Endothelial cell of umbilical vein (primary cell): ENCODE results near the gene SERPINA6. TPM values are rescaled to one million over a fixed set of nuclear protein-coding genes. Genes with fewer than 3 reads are reported as not detected.

ENCODE experiments used
- BruUV-seq: library from RNA; stranded (reverse); fragments of 400-500 nt; replicated peaks from 2 replicates; lab custom pipeline; 2021; lab: Mats Ljungman, UMichigan
- CTCF ChIA-PET: fragments of 300-600, 350-600 bp; sonication (Branson Sonifier 250); formaldehyde crosslinking; loops from one replicate; lab custom pipeline; 2021; ENCODE audit warnings: antibody characterized with exemption, inconsistent platforms; lab: Charles Lee
- POLR2A ChIA-PET: fragments of 300-600, 350-600 bp; sonication (Branson Sonifier 250); formaldehyde crosslinking; loops from one replicate; lab custom pipeline; 2021; ENCODE audit warnings: antibody characterized with exemption, inconsistent platforms; lab: Charles Lee
- DNase-seq: peaks from one replicate; pipeline ENCODE4 v3.0.0-alpha.2; 2011; ENCODE audit warnings: low read depth, low spot score
- FAIRE-seq: peaks from 2 replicates; lab custom pipeline; 2011; peaks lifted over from hg19 to GRCh38; lab: Jason Lieb, UNC
- H2AFZ ChIP-seq: 2 replicates; pipeline ENCODE4 v1.6.0; 2012; ENCODE audit warnings: low read depth, low read length, control low read depth, inconsistent platforms
- H3K27ac ChIP-seq: 2 replicates; pipeline ENCODE4 v1.5.1; 2011; ENCODE audit warnings: low read depth, mild to moderate bottlenecking, control low read depth, low read length, moderate library complexity; ENCODE audit not compliant: insufficient read depth
- H3K27me3 ChIP-seq, 2 experiments: 2 replicates each; pipeline versions ENCODE4 v1.6.0 to v1.6.1; 2011; ENCODE audit warnings: low read length in 2 of 2, mixed read lengths in 1 of 2; ENCODE audit not compliant: control insufficient read depth in 2 of 2, insufficient read depth in 2 of 2
- H3K36me3 ChIP-seq, 2 experiments: 2 replicates in 1 of 2; 3 replicates in 1 of 2; pipeline ENCODE4 v1.5.1; 2011; ENCODE audit warnings: low read length in 2 of 2, mild to moderate bottlenecking in 1 of 2, moderate library complexity in 1 of 2; ENCODE audit not compliant: control insufficient read depth in 2 of 2, insufficient read depth in 2 of 2; ENCODE audit errors: extremely low read depth in 1 of 2
- H3K4me1 ChIP-seq: 3 replicates; pipeline ENCODE4 v1.5.1; 2011; ENCODE audit warnings: mild to moderate bottlenecking, low read length; ENCODE audit not compliant: control insufficient read depth, insufficient read depth; ENCODE audit errors: extremely low read depth
- H3K4me2 ChIP-seq: 2 replicates; pipeline ENCODE4 v1.6.1; 2011; ENCODE audit warnings: low read length, control low read depth, mixed read lengths; ENCODE audit not compliant: insufficient read depth
- H3K4me3 ChIP-seq, 3 experiments: fragments of 200-600 bp in 1 of 3; sonication (generic), shearing (Covaris generic) in 1 of 3; replicated peaks in 1 of 3; 2 replicates each; pipeline ENCODE4 v1.5.1; 2011 to 2016; ENCODE audit warnings: control low read depth in 3 of 3, low read length in 3 of 3, mild to moderate bottlenecking in 2 of 3, inconsistent platforms in 1 of 3, low read depth in 1 of 3, moderate library complexity in 1 of 3; ENCODE audit not compliant: insufficient read depth in 1 of 3
- H3K79me2 ChIP-seq: 2 replicates; pipeline ENCODE4 v1.6.0; 2012; ENCODE audit warnings: low read length, inconsistent platforms; ENCODE audit not compliant: control insufficient read depth, insufficient read depth
- H3K9ac ChIP-seq: replicated peaks from 2 replicates; pipeline ENCODE3; 2011; ENCODE audit warnings: low read length, control low read depth; ENCODE audit not compliant: insufficient read depth; ENCODE audit errors: extremely low read depth
- H3K9me1 ChIP-seq: replicated peaks from 3 replicates; pipeline ENCODE4 v1.6.0; 2011; ENCODE audit warnings: mild to moderate bottlenecking, low read length; ENCODE audit not compliant: control insufficient read depth, insufficient read depth; ENCODE audit errors: extremely low read depth
- H3K9me3 ChIP-seq: replicated peaks from 2 replicates; pipeline ENCODE4 v1.5.1; 2012; ENCODE audit warnings: low read length, inconsistent platforms; ENCODE audit not compliant: control insufficient read depth, insufficient read depth
- H4K20me1 ChIP-seq: replicated peaks from 2 replicates; pipeline ENCODE3; 2011; ENCODE audit warnings: mild to moderate bottlenecking, low read length; ENCODE audit not compliant: control insufficient read depth, insufficient read depth; ENCODE audit errors: extremely low read depth
- CTCF ChIP-seq, 2 donors: IDR thresholded peaks; 1 replicate in 1 of 2; 2 replicates in 1 of 2; pipeline ENCODE4 v1.5.1; 2011; ENCODE audit warnings: low read length in 2 of 2, mild to moderate bottlenecking in 2 of 2, moderate library complexity in 2 of 2, control low read depth in 1 of 2, inconsistent platforms in 1 of 2, low read depth in 1 of 2; ENCODE audit not compliant: insufficient read depth in 1 of 2; ENCODE audit errors: extremely low read depth in 1 of 2
- EZH2 ChIP-seq: IDR thresholded peaks from 2 replicates; pipeline ENCODE4 v1.6.1; 2012; ENCODE audit warnings: borderline replicate concordance, low read depth, mild to moderate bottlenecking, moderate library complexity, low read length, inconsistent platforms; ENCODE audit not compliant: severe bottlenecking
- FOS ChIP-seq: IDR thresholded peaks from 2 replicates; pipeline ENCODE4 v1.6.1; 2011; ENCODE audit warnings: mild to moderate bottlenecking, low read length, moderate library complexity, borderline replicate concordance; ENCODE audit not compliant: insufficient read depth
- GATA2 ChIP-seq: IDR thresholded peaks from 2 replicates; pipeline ENCODE4 v1.7.0; 2011; ENCODE audit warnings: low read depth, mild to moderate bottlenecking, moderate library complexity, mixed read lengths, low read length; ENCODE audit not compliant: insufficient read length, insufficient read depth
- JUN ChIP-seq: IDR thresholded peaks from 2 replicates; pipeline ENCODE4 v1.6.1; 2011; ENCODE audit warnings: borderline replicate concordance, low read depth; ENCODE audit not compliant: insufficient read length, insufficient read depth
- MAX ChIP-seq: IDR thresholded peaks from 2 replicates; pipeline ENCODE4 v1.6.1; 2011; ENCODE audit not compliant: insufficient read depth, insufficient read length
- MYC ChIP-seq: IDR thresholded peaks from one replicate; pipeline ENCODE4 v1.6.1; 2011; ENCODE audit warnings: mild to moderate bottlenecking, low read depth, low read length
- POLR2A ChIP-seq: IDR thresholded peaks from 2 replicates; pipeline ENCODE4 v1.6.1; 2012; ENCODE audit warnings: low read depth, mild to moderate bottlenecking, control low read depth, low read length
- POLR2AphosphoS5 ChIP-seq: IDR thresholded peaks from 2 replicates; pipeline ENCODE4 v1.6.1; 2012; ENCODE audit warnings: low read depth, mild to moderate bottlenecking, control low read depth, low read length, moderate library complexity; ENCODE audit not compliant: insufficient read depth
- dilution Hi-C: fragments of 300-500 bp; cut with MboI; formaldehyde crosslinking; loops from one replicate; pipeline ENCODE4 v1.15.0; 2019; ENCODE audit warnings: low sequenced_read_pairs; ENCODE audit not compliant: extremely low pct_ligation_motif_present
- intact Hi-C: fragments of 100-400 bp; cut with micrococcal nuclease; formaldehyde crosslinking; loops from one replicate; pipeline ENCODE4 v1.10.0; 2022
- polyA plus RNA-seq, 4 experiments: library from polyadenylated mRNA; depleted of rRNA in 3 of 4; stranded (reverse) in 3 of 4; unstranded in 1 of 4; fragments of >200 nt; gene quantifications; 2 replicates each; pipeline versions ENCODE4 v1.2.1 to v1.2.3, GENCODE V29; 2011 to 2012; ENCODE audit warnings: missing spikeins in 1 of 4
- total RNA-seq: library from RNA; stranded (reverse); gene quantifications from 2 replicates; pipeline ENCODE4 v1.2.3, GENCODE V29; 2021

Gene SERPINA6
- total and polyA plus RNA-seq, 2 donors (not counting 3 experiments of a cell fraction or from before 2014, with no cell fraction given), result not detected

GRCh38 chr14:94293578-94293924 lies 29.6 kb downstream of the SERPINA6 start:
- Histone ChIP-seq H3K36me3 (no peaks in the 10 kb centered on the region), H3K27me3 (no peaks in the 10 kb centered on the region), H3K9ac (no peak overlapping the region), H3K4me2 (no peak overlapping the region), H2AFZ (no peak overlapping the region), H3K9me1 (no peaks in the 10 kb centered on the region), H3K4me1 (no peaks in the 10 kb centered on the region), H3K9me3 (no peaks in the 10 kb centered on the region), H3K4me3 (no peak overlapping the region), H3K79me2 (no peaks in the 10 kb centered on the region), H4K20me1 (no peaks in the 10 kb centered on the region), H3K27ac (no peak overlapping the region)
- no TSS peak for BruUV-seq
- TF ChIP-seq JUN (no peak), MAX (no peak), POLR2A (no peak), CTCF (IDR thresholded peaks at IDR 0.05; ENCODE audit: extremely low read depth in 1 of 2, insufficient read depth in 1 of 2, low read depth in 1 of 2, low read length in 2 of 2) (no peak), MYC (no peak), GATA2 (no peak), FOS (no peak), EZH2 (no peak), POLR2AphosphoS5 (no peak)
- ChIA-PET POLR2A (no interaction called here), CTCF (no interaction called here)
- intact Hi-C loops, result no loop called here
- dilution Hi-C loops, result no loop called here
- no peak for DNase-seq
- no peak for FAIRE-seq
